ENCODE measurements around the gene CIAO2B. TPM values are rescaled to one million over a fixed set of nuclear protein-coding genes. Genes with fewer than 3 reads are reported as not detected.
"Not testable (repeated sequence)": the region's sequence is repeated elsewhere in the genome, so short reads cannot be mapped to it uniquely, and the experiment has no call there.

The CIAO2B gene
- total RNA-seq, 1 donor from 2014 or later, result 97.3 TPM

DNA sequence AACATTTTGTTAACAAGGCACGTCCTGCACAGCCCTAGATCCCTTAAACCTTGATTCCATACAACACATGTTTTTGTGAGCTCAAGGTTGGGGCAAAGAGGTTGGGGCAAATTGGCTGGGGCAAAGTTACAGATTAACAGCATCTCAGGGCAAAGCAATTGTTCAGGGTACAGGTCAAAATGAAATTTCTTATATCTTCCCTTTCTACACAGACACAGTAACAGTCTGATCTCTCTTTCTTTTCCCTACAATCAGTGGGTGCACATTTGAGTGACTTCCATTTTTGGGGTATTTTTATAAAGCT is 21.9 kb upstream of the CIAO2B start:
- DNase-seq (ENCODE audit: extremely low read depth, low read depth, low spot score), result not testable (repeated sequence)

GRCh38 chr16:66955363-66956153 is 21.4 kb upstream of the CIAO2B start:
- not testable (repeated sequence) for DNase-seq (ENCODE audit: extremely low read depth, low read depth, low spot score)

DNA sequence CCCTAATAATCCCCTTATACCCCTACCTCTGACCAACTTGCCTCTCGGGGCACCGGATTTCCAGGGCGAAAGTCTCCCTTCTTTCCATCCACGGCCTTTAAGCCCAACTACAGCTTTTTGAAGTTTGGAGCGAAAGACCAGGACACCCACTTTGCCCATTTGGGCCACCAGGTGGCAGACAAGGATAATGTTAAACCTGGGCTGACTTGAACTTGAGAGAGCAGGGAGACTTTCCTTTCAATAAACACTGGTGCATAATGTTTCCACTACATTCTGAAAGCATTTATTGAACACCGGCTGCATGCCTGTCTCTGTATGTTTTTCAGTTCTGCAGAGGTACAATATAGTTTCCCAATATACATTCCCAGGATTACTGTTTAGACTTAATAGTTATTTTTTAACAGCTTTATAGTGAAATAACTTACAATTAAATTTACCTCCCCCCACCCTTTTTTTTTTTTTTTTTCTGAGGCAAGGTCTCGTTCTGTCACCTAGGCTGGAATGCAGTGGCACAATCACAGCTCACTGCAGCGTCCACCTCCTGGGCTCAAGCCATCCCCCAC is 20.0 kb upstream of the CIAO2B start:
- peak; percentile 41 for DNase-seq (ENCODE audit: extremely low read depth, low read depth, low spot score)

DNA sequence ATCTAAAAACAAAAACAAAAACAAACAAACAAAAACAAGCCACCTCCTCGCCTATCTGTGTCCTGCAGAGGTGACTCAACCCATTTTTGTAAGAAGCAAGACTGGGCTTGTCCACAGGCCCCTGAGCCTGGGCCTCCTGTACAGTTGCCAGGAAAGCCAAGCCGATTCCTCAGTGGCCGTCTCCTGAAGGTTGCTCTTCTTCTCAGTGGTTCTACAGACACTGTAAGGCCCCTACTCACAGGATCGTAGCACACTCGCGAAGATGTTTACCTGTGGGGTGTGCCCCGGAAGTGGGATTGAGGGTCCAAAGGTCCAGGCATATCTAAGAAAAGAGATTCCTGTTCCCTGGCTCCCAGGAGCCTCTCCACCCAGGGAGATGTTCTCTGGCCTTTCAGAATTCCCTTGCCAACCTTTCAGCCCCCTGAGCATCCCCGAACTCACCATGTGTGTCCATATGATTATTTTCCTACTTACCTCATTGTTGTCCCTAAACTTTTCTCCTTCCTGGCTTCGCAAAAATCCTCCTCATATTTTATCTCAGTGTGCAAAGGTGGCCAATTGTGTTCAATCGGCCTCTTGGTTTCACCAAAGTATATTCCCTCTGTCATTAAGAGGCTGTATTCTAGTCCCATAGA is 19.4 kb upstream of the CIAO2B start:
- DNase-seq (ENCODE audit: extremely low read depth, low read depth, low spot score), result no peak

GRCh38 chr16:66952430-66953110 is 18.4 kb upstream of the CIAO2B start:
- no peak for DNase-seq (ENCODE audit: extremely low read depth, low read depth, low spot score)

DNA sequence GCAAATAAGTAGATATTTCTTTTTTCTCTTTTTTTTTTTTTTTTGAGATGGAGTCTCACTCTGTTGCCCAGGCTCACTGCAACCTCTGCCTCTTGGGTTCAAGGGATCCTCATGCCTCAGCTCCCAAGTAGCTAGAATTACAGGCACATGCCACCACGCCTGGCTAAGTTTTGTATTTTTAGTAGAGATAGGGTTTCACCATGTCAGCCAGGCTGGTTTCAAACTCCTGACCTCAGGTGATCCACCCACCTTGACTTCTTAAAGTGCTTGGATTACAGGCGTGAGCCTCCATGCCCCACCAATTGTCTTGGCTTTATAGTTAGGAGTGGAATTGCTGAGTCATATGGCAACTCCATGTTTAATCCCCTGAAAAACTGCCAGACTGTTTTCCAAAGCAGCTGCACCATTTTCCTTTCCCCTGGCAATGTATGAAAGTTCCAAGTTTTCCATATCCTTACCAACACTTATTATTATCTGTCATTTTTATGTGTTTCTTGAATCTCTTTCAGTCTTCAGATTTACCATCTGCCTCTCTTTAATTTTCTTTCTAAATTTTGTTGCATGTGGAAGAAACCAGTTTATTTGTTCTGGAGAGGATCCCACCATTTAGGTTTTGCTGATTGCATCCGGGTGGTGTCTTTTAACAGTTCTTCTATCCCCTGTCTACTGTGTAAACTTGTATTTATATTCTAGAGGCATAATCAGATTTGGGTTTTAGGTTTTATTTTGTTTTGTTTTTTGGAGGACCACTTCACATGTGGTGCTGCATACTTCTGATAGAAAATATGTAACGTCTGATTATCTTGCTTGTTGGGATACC is 17.0 kb upstream of the CIAO2B start:
- DNase-seq (ENCODE audit: extremely low read depth, low read depth, low spot score), result no peak

GRCh38 chr16:66950437-66950836 is 16.2 kb upstream of the CIAO2B start:
- DNase-seq (ENCODE audit: extremely low read depth, low read depth, low spot score), result no peak

DNA sequence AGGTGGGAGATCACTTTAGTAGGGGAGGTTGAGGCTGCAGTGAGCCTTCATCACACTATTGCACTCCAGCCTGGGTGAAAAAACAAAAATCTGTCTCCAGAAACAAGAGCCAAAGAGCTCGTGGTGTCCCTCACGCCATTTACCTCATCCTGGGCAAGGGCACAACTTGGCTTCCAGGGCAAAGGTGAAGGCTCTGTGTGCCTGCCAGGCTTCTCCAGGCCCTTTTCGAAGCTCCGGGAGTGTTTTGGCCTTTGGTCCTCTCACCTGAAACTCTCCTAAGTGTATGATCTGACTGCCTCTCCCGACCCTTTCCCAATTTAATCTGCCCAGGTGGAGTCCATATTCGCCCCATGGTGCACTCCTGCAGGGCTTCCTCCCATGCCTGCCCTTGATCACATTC is 15.3 kb upstream of the CIAO2B start:
- DNase-seq (ENCODE audit: extremely low read depth, low read depth, low spot score), result no peak

DNA sequence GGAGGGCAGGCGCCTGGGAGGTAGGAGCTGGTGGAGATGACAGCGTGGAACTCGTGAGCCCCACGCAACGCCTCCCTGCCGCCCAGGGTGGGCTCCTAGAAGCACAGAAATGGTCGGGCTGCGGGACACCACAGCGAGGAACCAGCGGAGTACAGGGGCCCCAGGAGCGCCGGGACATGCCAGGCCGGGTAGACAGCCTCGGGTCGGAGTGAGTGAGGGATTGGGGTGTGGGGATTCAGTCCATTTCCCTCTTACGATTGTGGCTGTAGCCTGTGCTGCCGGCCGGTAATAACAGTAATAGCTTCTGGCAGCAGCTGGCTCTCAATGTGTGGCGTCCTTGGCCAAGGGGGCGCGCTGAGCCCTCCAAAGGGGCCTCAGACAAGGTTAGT is 14.6 kb upstream of the CIAO2B start:
- no peak for DNase-seq (ENCODE audit: extremely low read depth, low read depth, low spot score)

- DNase-seq (ENCODE audit: extremely low read depth, low read depth, low spot score), result no peak
Measured at GRCh38 chr16:66948134-66948836, 14.1 kb upstream of the CIAO2B start.

- DNase-seq (ENCODE audit: extremely low read depth, low read depth, low spot score), result peak; percentile 60
Measured at GRCh38 chr16:66947302-66948065, 13.3 kb upstream of the CIAO2B start.

DNA sequence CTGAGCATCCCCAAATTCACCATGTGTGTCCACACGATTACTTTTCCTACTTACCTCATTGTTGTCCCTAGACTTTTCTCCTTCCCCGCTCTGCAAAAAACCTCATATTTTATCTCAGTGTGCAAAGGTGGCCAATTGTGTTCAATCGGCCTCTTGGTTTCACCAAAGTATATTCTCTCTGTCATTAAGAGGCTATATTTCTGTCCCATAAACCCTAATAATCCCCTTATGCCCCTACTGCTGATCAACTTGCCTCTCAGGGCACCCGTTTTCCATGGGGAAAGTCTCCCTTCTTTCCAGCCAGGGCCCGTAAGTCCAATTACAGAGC is 12.7 kb upstream of the CIAO2B start:
- DNase-seq (ENCODE audit: extremely low read depth, low read depth, low spot score), result no peak

DNA sequence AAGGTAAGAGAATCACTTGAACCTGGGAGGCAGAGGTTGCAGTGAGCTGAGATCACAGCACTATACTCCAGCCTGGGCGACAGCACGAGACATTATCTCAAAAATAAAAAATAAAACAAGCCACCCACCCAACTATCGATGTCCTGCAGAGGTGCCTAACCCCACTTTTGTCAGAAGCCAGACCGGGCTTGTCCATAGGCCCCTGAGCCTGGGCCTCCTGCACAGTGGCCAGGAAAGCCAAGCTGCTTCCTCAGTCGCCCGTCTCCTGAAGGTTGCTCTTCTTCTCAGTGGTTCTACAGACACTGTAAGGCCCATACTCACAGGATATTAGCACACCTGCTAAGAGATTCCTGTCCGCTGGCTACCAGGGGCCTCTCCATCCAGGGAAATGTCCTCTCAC is 12.3 kb upstream of the CIAO2B start:
- DNase-seq (ENCODE audit: extremely low read depth, low read depth, low spot score), result no peak

DNA sequence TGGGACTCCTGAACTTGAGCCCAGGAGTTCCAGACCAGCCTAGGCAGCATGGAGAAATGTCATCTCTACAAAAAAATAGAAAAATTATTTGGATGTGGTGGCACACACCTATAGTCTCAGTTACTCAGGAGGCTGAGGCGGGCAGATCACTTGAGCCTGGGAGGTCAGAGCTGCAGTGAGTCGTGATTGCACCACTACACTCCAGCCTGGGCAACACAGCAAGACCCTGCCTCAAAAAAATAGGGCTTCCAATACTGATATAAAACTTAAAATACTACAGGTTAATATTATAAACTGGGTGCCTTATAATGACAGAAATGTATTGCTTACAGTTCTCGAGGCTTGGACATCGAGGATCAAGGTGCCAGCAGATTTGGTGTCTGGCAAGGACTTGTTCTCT is 11.7 kb upstream of the CIAO2B start:
- no peak for DNase-seq (ENCODE audit: extremely low read depth, low read depth, low spot score)

- not testable (repeated sequence) for DNase-seq (ENCODE audit: extremely low read depth, low read depth, low spot score)
Measured at GRCh38 chr16:66944971-66945370, 10.8 kb upstream of the CIAO2B start.

GRCh38 chr16:66944054-66944441 is 9.8 kb upstream of the CIAO2B start:
- DNase-seq (ENCODE audit: extremely low read depth, low read depth, low spot score), result no peak

DNA sequence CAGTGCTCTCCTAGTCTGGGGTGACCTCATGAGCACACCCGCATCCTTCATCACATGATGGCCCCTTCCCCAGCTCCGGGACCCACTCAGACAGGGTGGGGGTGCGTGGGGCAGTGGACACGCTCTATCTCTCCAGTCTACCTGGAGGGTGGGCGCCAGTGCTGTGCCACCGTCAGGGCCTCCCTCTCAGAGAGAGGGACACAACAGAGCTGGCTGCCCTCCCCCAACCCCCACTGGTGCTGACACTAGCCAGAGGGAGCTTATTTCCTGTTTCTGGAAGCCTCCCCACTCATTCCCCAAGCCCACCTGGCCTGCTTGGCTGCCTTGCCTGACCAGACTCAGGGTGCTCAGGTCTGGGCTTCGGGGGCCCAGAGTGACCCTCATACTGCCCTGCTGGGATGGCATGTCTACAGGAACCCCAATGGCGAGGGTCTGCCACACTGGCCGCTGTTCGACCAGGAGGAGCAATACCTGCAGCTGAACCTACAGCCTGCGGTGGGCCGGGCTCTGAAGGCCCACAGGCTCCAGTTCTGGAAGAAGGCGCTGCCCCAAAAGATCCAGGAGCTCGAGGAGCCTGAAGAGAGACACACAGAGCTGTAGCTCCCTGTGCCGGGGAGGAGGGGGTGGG is 9.3 kb upstream of the CIAO2B start:
- no peak for DNase-seq (ENCODE audit: extremely low read depth, low read depth, low spot score)

DNA sequence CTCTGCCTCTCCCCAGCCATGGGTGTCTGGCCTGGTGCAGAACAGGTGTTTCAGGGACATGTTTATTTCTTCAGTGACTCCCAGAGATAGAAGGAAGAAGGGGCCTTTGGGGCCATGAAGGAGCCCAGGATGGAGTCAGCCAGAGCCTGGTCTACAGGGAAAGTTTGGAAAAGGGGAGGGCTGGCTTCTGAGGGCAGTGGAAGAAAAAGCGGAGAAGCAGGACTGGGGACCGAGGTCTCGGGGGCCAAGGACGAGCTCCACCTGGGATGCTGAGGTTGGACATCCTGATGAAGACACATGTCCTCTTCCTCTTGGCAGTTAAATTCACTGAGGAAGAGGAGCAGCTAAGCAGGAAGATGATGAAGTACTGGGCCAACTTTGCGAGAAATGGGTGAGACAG is 8.8 kb upstream of the CIAO2B start:
- no peak for DNase-seq (ENCODE audit: extremely low read depth, low read depth, low spot score)

GRCh38 chr16:66940236-66940635 is 6.0 kb upstream of the CIAO2B start:
- no peak for DNase-seq (ENCODE audit: extremely low read depth, low read depth, low spot score)

Data from glomerular endothelial cell (primary cell).